Transverse colon (tissue), 4 donors: ENCODE measurements around the gene EBF3. TPM values are rescaled to one million over a fixed set of nuclear protein-coding genes. Genes with fewer than 3 reads are reported as not detected.

Source experiments
- DNase-seq: peaks from one replicate; pipeline ENCODE4 v3.0.0-alpha.2; 2019
- H3K27ac ChIP-seq, 4 donors: fragments of 200-600 bp; sonication (generic); 2 replicates each; pipeline ENCODE4 v1.5.1; 2016 to 2018; ENCODE audit warnings: inconsistent platforms in 4 of 4
- H3K27me3 ChIP-seq: fragments of 200-600 bp; sonication (generic); 2 replicates; pipeline ENCODE4 v1.5.1; 2017; ENCODE audit warnings: inconsistent platforms
- H3K36me3 ChIP-seq, 4 donors: fragments of 200-600 bp; sonication (generic); 2 replicates each; pipeline ENCODE4 v1.5.1; 2017 to 2019; ENCODE audit warnings: inconsistent platforms in 4 of 4
- H3K4me1 ChIP-seq, 4 donors: fragments of 200-600 bp; sonication (generic); 2 replicates each; pipeline ENCODE4 v1.5.1; 2017 to 2020; ENCODE audit warnings: inconsistent platforms in 4 of 4
- H3K4me3 ChIP-seq, 4 donors: fragments of 200-600 bp; sonication (generic); 1 replicate in 1 of 4; 2 replicates in 3 of 4; pipeline versions ENCODE4 v1.5.1 to v1.6.1; 2017 to 2019; ENCODE audit warnings: inconsistent platforms in 4 of 4
- H3K9me3 ChIP-seq, 2 donors: fragments of 200-600 bp; sonication (generic); 2 replicates each; pipeline ENCODE4 v1.5.1; 2017 to 2019; ENCODE audit warnings: inconsistent platforms in 2 of 2
- EP300 ChIP-seq: sonication (generic); formaldehyde crosslinking; IDR thresholded peaks from one replicate; pipeline ENCODE4 v1.6.1; 2017; ENCODE audit warnings: antibody characterized with exemption, low read depth
- POLR2A ChIP-seq: fragments of 450-650 bp; IDR thresholded peaks from one replicate; pipeline ENCODE4 v1.6.1; 2016; ENCODE audit warnings: antibody characterized with exemption, mild to moderate bottlenecking, moderate library complexity
- POLR2AphosphoS5 ChIP-seq, 3 donors: sonication (generic); formaldehyde crosslinking; IDR thresholded peaks; one replicate each; pipeline ENCODE4 v1.6.1; 2016; ENCODE audit warnings: antibody characterized with exemption in 3 of 3
- WGBS, 2 donors: methylation state at CpG; one replicate each; pipeline ENCODE4 v1.1.5; 2018; ENCODE audit warnings: low coverage in 1 of 2; 5-methylcytosine and 5-hydroxymethylcytosine counted together
- in situ Hi-C, 4 donors: fragments of 200-750 bp; cut with MboI; loops; one replicate each; pipeline versions ENCODE4 v1.15.0 to v1.15.1; 2017; ENCODE audit warnings: low sequenced_read_pairs in 3 of 4, low pct_ligation_motif_present in 1 of 4, low pct_unique_long_range_greater_than_20kb in 1 of 4
- intact Hi-C: fragments of 100-400 bp; cut with DNase I; formaldehyde crosslinking; loops from one replicate; pipeline ENCODE4 v1.15.1; 2023; ENCODE audit warnings: low total_unique reads
- total RNA-seq, 4 donors: library from RNA; depleted of rRNA; stranded (reverse); fragments of >200 nt; gene quantifications; one replicate each; pipeline ENCODE4 v1.1.0, GENCODE V29; 2016
- TF ChIP-seq, protein P1 (sequence below), 5 experiments: fragments of 200-600 bp in 3 of 5; fragments of 450-650 bp in 2 of 5; sonication (generic) in 3 of 5; IDR thresholded peaks; 1 replicate in 2 of 5; 2 replicates in 3 of 5; pipeline ENCODE4 v1.5.1; 2016 to 2017; ENCODE audit warnings: antibody characterized with exemption in 5 of 5, inconsistent platforms in 3 of 5, mild to moderate bottlenecking in 2 of 5, moderate library complexity in 1 of 5

EBF3 gene
- total RNA-seq, 4 donors from 2014 or later: 0.37 to 6.6 (median 1.0) TPM

DNA sequence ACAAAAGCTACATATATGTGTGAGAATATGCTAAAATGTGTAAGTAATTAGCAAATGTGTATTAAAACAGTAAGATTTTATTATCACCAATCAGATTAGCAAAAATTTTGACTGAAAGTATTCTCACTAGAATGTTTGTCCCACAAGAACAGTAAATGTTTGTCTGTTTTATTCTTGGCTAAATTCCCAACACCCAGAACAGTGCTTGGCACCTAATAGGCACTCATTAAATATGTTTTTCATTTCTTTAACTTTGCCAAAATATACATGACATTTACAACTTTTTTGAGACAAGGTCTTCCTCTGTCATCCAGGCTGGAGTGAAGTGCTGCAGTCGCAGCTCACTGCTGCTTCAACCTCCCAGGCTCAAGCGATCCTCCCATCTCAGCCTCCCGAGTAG lies 143.6 kb downstream of the EBF3 start:
- Histone ChIP-seq H3K36me3 (no peaks in the 10 kb centered on the region), H3K27ac (no peak overlapping the region), H3K4me3 (no peak overlapping the region), H3K4me1 (no peaks in the 10 kb centered on the region), H3K27me3 (no peaks in the 10 kb centered on the region), H3K9me3 (no peaks in the 10 kb centered on the region)
- TF ChIP-seq EP300 (no peak), POLR2AphosphoS5 (IDR thresholded peaks at IDR 0.05) (no peak)
- TF ChIP-seq, protein P1, sequence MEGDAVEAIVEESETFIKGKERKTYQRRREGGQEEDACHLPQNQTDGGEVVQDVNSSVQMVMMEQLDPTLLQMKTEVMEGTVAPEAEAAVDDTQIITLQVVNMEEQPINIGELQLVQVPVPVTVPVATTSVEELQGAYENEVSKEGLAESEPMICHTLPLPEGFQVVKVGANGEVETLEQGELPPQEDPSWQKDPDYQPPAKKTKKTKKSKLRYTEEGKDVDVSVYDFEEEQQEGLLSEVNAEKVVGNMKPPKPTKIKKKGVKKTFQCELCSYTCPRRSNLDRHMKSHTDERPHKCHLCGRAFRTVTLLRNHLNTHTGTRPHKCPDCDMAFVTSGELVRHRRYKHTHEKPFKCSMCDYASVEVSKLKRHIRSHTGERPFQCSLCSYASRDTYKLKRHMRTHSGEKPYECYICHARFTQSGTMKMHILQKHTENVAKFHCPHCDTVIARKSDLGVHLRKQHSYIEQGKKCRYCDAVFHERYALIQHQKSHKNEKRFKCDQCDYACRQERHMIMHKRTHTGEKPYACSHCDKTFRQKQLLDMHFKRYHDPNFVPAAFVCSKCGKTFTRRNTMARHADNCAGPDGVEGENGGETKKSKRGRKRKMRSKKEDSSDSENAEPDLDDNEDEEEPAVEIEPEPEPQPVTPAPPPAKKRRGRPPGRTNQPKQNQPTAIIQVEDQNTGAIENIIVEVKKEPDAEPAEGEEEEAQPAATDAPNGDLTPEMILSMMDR (IDR thresholded peaks at IDR 0.05): no peak
- WGBS, 2 donors: 82% methylated on average over 3 of the region's 3 CpGs; no CpG with 5 or more reads in 1 of the 2 donors
- intact Hi-C loops: no loop called here
- DNase-seq: no peak
- in situ Hi-C loops: no loop called here

- Histone ChIP-seq H3K4me3 (no peak overlapping the region), H3K4me1 (no peaks in the 10 kb centered on the region), H3K9me3 (no peaks in the 10 kb centered on the region), H3K27me3 (no peaks in the 10 kb centered on the region), H3K27ac (no peak overlapping the region), H3K36me3 (no peaks in the 10 kb centered on the region)
- intact Hi-C loops: no loop called here
- 89% methylated on average over 8 of the region's 8 CpGs; no CpG with 5 or more reads in 1 of the 2 donors for WGBS, 2 donors
- no peak for DNase-seq
- TF ChIP-seq, protein P1 (IDR thresholded peaks at IDR 0.05): no peak
- no peak for TF ChIP-seq POLR2A
- TF ChIP-seq POLR2AphosphoS5 (IDR thresholded peaks at IDR 0.05): no peak
- TF ChIP-seq EP300: no peak
- in situ Hi-C loops: no loop called here
Observed at GRCh38 chr10:129816656-129817045, 147.4 kb downstream of the EBF3 start.

GRCh38 chr10:129815898-129816655 lies 148.0 kb downstream of the EBF3 start:
- TF ChIP-seq POLR2AphosphoS5 (IDR thresholded peaks at IDR 0.05) (no peak), POLR2A (no peak)
- TF ChIP-seq, protein P1 (IDR thresholded peaks at IDR 0.05): no peak
- Histone ChIP-seq H3K9me3 (no peaks in the 10 kb centered on the region), H3K4me3 (no peak overlapping the region), H3K27me3 (no peaks in the 10 kb centered on the region), H3K27ac (no peak overlapping the region), H3K4me1 (no peaks in the 10 kb centered on the region), H3K36me3 (no peaks in the 10 kb centered on the region)
- in situ Hi-C loops (no loop called here), intact Hi-C loops (no loop called here)
- no peak for DNase-seq
- WGBS, 2 donors: 78 to 90% methylated on average over 2 to 15 of the region's 17 CpGs

DNA sequence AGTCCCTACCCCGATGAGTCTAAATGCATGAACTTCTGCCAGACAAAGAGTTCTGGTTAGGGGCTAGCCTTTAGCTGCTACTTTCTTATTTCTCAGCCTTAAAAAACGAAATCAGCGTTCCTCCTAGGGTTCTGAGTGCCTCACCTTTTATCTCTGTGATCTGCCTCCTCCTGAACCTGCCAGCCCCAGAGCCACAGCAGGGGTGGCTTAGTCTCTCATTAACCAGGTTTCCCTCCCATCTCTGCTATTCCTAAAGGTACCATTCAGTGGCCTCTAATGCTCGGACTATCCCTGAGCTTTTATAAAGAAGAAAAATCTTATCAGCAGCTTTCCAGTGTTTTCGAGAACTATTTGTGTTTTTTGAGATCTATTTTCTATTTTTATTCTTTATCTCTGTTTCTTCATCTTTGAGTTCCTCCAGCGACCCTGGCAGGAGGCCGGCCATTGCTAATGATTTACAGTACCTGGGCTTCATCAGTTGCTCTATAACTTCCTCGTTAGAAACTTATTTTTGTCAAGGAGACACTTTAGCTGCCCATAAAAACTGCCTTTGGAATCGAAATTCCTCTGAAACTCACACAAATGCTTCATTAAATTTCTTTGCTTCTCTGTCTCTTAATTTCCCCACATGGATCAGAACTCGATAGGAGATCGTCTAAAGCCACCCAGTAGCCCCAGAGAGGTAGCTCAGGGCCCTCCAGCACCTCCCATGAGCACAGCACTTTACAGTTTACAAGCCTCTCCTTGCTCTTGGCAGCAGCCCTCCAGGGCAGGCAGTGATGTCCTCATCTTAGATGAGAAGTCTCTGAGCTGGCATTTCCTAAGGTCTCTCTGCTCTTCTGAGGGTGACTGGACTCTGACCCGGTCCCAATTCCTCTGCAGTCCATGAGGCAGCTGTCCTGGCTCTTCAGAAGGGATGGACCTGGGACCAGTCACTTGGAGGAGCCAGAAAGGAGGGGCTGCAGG lies 149.1 kb downstream of the EBF3 start:
- in situ Hi-C loops (no loop called here), intact Hi-C loops (no loop called here)
- Histone ChIP-seq H3K4me1 (no peaks in the 10 kb centered on the region), H3K4me3 (no peak overlapping the region), H3K9me3 (no peaks in the 10 kb centered on the region), H3K27me3 (no peaks in the 10 kb centered on the region), H3K36me3 (no peaks in the 10 kb centered on the region), H3K27ac (no peak overlapping the region)
- no peak for TF ChIP-seq EP300
- TF ChIP-seq, protein P1 (IDR thresholded peaks at IDR 0.05): no peak
- TF ChIP-seq POLR2A: no peak
- no peak for TF ChIP-seq POLR2AphosphoS5 (IDR thresholded peaks at IDR 0.05)
- 24 to 43% methylated on average over 8 to 12 of the region's 12 CpGs for WGBS, 2 donors
- DNase-seq: no peak
